Skeletal muscle satellite cell (primary cell): ENCODE data around the gene DIAPH3.
A peak's percentile ranks its signal among the peaks of the same experiment; 100 is the strongest.

Experiments used
- H3K27me3 ChIP-seq: 2 replicates; pipeline ENCODE4 v1.7.0; 2013; ENCODE audit warnings: low read length; ENCODE audit not compliant: control insufficient read depth, insufficient read depth
- H3K36me3 ChIP-seq: 2 replicates; pipeline ENCODE4 v1.7.0; 2013; ENCODE audit warnings: mild to moderate bottlenecking, control low read depth, low read length; ENCODE audit not compliant: insufficient read depth
- H3K4me1 ChIP-seq: 2 replicates; pipeline ENCODE4 v1.7.0; 2013; ENCODE audit warnings: low read length; ENCODE audit not compliant: control insufficient read depth, insufficient read depth
- H3K4me2 ChIP-seq: 2 replicates; pipeline ENCODE4 v1.7.0; 2013; ENCODE audit warnings: mild to moderate bottlenecking, low read length
- H3K4me3 ChIP-seq: 2 replicates; pipeline ENCODE4 v1.7.0; 2013; ENCODE audit warnings: low read length
- H3K9ac ChIP-seq: 2 replicates; pipeline ENCODE4 v1.7.0; 2013; ENCODE audit warnings: mild to moderate bottlenecking, low read depth, low read length, moderate library complexity
- H3K9me3 ChIP-seq: replicated peaks from 2 replicates; pipeline ENCODE4 v1.7.0; 2013; ENCODE audit warnings: mild to moderate bottlenecking, control low read depth, low read length

The DIAPH3 gene

GRCh38 chr13:60150538-60150937, 13.2 kb downstream of the DIAPH3 start:
- Histone ChIP-seq H3K4me3 (no peak overlapping the region), H3K27me3 (no peaks in the 10 kb centered on the region), H3K36me3 (no peaks in the 10 kb centered on the region), H3K4me1 (peaks cover 13% of the 10 kb centered on the region), H3K9ac (no peak overlapping the region), H3K9me3 (no peaks in the 10 kb centered on the region), H3K4me2 (no peak overlapping the region)

- Histone ChIP-seq H3K27me3 (no peaks in the 10 kb centered on the region), H3K36me3 (no peaks in the 10 kb centered on the region), H3K4me2 (no peak overlapping the region), H3K4me3 (no peak overlapping the region), H3K9me3 (no peaks in the 10 kb centered on the region), H3K9ac (no peak overlapping the region), H3K4me1 (peaks cover 17% of the 10 kb centered on the region)
Observed at GRCh38 chr13:60148918-60149317, 14.8 kb downstream of the DIAPH3 start.

GRCh38 chr13:60147361-60147760, 16.4 kb downstream of the DIAPH3 start:
- no peak overlapping the region for H3K4me2 ChIP-seq
- H3K36me3 ChIP-seq: no peaks in the 10 kb centered on the region
- peaks cover 17% of the 10 kb centered on the region for H3K4me1 ChIP-seq
- no peaks in the 10 kb centered on the region for H3K9me3 ChIP-seq
- no peak overlapping the region for H3K9ac ChIP-seq
- H3K4me3 ChIP-seq: no peak overlapping the region
- H3K27me3 ChIP-seq: no peaks in the 10 kb centered on the region

GRCh38 chr13:60146471-60146870, 17.3 kb downstream of the DIAPH3 start:
- H3K36me3 ChIP-seq: no peaks in the 10 kb centered on the region

GRCh38 chr13:60143775-60144174, 20.0 kb downstream of the DIAPH3 start:
- Histone ChIP-seq H3K9ac (no peak overlapping the region), H3K9me3 (no peaks in the 10 kb centered on the region), H3K4me3 (no peak overlapping the region), H3K36me3 (no peaks in the 10 kb centered on the region), H3K4me2 (no peak overlapping the region), H3K4me1 (peaks cover 25% of the 10 kb centered on the region), H3K27me3 (no peaks in the 10 kb centered on the region)

More at GRCh38 chr13:60146471-60146870, 17.3 kb downstream of the DIAPH3 start:
- H3K9me3 ChIP-seq: no peaks in the 10 kb centered on the region
- no peak overlapping the region for H3K4me2 ChIP-seq
- H3K9ac ChIP-seq: no peak overlapping the region
- no peak overlapping the region for H3K4me3 ChIP-seq
- peaks cover 14% of the 10 kb centered on the region for H3K4me1 ChIP-seq
- no peaks in the 10 kb centered on the region for H3K27me3 ChIP-seq

- no peak overlapping the region for H3K9ac ChIP-seq
- H3K4me3 ChIP-seq: no peak overlapping the region
- peak overlapping the region; percentile 49 for H3K4me2 ChIP-seq
- H3K36me3 ChIP-seq: peaks cover 3% of the 10 kb centered on the region
- H3K27me3 ChIP-seq: no peaks in the 10 kb centered on the region
- H3K9me3 ChIP-seq: no peaks in the 10 kb centered on the region
- peaks cover 19% of the 10 kb centered on the region for H3K4me1 ChIP-seq
Observed at GRCh38 chr13:60139272-60139671, 24.5 kb downstream of the DIAPH3 start.

GRCh38 chr13:60138674-60139073, 25.1 kb downstream of the DIAPH3 start:
- Histone ChIP-seq H3K36me3 (peaks cover 3% of the 10 kb centered on the region), H3K4me2 (no peak overlapping the region), H3K9ac (no peak overlapping the region), H3K4me1 (peaks cover 19% of the 10 kb centered on the region), H3K27me3 (no peaks in the 10 kb centered on the region), H3K9me3 (no peaks in the 10 kb centered on the region), H3K4me3 (no peak overlapping the region)

GRCh38 chr13:60137911-60138560, 25.7 kb downstream of the DIAPH3 start:
- H3K9ac ChIP-seq: no peak overlapping the region

GRCh38 chr13:60135344-60135743, 28.4 kb downstream of the DIAPH3 start:
- H3K9me3 ChIP-seq: no peaks in the 10 kb centered on the region
- no peak overlapping the region for H3K9ac ChIP-seq
- H3K36me3 ChIP-seq: peaks cover 10% of the 10 kb centered on the region
- H3K4me1 ChIP-seq: peaks cover 19% of the 10 kb centered on the region
- H3K27me3 ChIP-seq: no peaks in the 10 kb centered on the region
- H3K4me3 ChIP-seq: no peak overlapping the region
- no peak overlapping the region for H3K4me2 ChIP-seq

More at GRCh38 chr13:60137911-60138560, 25.7 kb downstream of the DIAPH3 start:
- no peak overlapping the region for H3K4me3 ChIP-seq
- H3K9me3 ChIP-seq: no peaks in the 10 kb centered on the region
- H3K27me3 ChIP-seq: no peaks in the 10 kb centered on the region
- H3K4me1 ChIP-seq: peaks cover 19% of the 10 kb centered on the region
- peaks cover 3% of the 10 kb centered on the region for H3K36me3 ChIP-seq
- H3K4me2 ChIP-seq: no peak overlapping the region

- Histone ChIP-seq H3K4me2 (no peak overlapping the region), H3K27me3 (no peaks in the 10 kb centered on the region), H3K36me3 (peaks cover 10% of the 10 kb centered on the region), H3K4me3 (no peak overlapping the region), H3K4me1 (peaks cover 14% of the 10 kb centered on the region), H3K9me3 (no peaks in the 10 kb centered on the region), H3K9ac (no peak overlapping the region)
Observed at GRCh38 chr13:60134376-60134775, 29.4 kb downstream of the DIAPH3 start.

- H3K36me3 ChIP-seq: no peaks in the 10 kb centered on the region
- no peaks in the 10 kb centered on the region for H3K4me1 ChIP-seq
- no peak overlapping the region for H3K9ac ChIP-seq
- H3K4me2 ChIP-seq: no peak overlapping the region
- no peaks in the 10 kb centered on the region for H3K27me3 ChIP-seq
- H3K9me3 ChIP-seq: no peaks in the 10 kb centered on the region
- H3K4me3 ChIP-seq: no peak overlapping the region
Observed at GRCh38 chr13:60121337-60121687, 42.4 kb downstream of the DIAPH3 start.

- H3K36me3 ChIP-seq: no peaks in the 10 kb centered on the region
- no peak overlapping the region for H3K4me3 ChIP-seq
- no peaks in the 10 kb centered on the region for H3K4me1 ChIP-seq
- no peak overlapping the region for H3K9ac ChIP-seq
- no peak overlapping the region for H3K4me2 ChIP-seq
- H3K9me3 ChIP-seq: no peaks in the 10 kb centered on the region
- H3K27me3 ChIP-seq: no peaks in the 10 kb centered on the region
Observed at GRCh38 chr13:60120617-60121336, 43.0 kb downstream of the DIAPH3 start.
